H1 (cell line): ENCODE results near the gene IFNGR1. TPM values are rescaled to one million over a fixed set of nuclear protein-coding genes. Genes with fewer than 3 reads are reported as not detected.

ENCODE experiments used
- CTCF ChIA-PET: fragments of 300-600 bp; sonication (Branson Sonifier 250); formaldehyde crosslinking; loops from one replicate; lab custom pipeline; 2021; ENCODE audit not compliant: partially characterized antibody; lab: Charles Lee
- POLR2A ChIA-PET: fragments of 300-600 bp; sonication (Branson Sonifier 250); formaldehyde crosslinking; loops from one replicate; lab custom pipeline; 2021; ENCODE audit warnings: inconsistent platforms; ENCODE audit not compliant: partially characterized antibody; lab: Charles Lee
- DNase-seq, 2 experiments: peaks; one replicate each; pipeline versions ENCODE4 v3.0.0 to v3.0.0-alpha.2; 2010 to 2022; ENCODE audit warnings: low spot score in 2 of 2, low read depth in 1 of 2, mixed read lengths in 1 of 2
- FAIRE-seq: peaks from 2 replicates; lab custom pipeline; 2011; peaks lifted over from hg19 to GRCh38; lab: Jason Lieb, UNC
- H2AFZ ChIP-seq: 2 replicates; pipeline ENCODE4 v1.8.1; 2012; ENCODE audit warnings: low read length, inconsistent platforms
- H2AK5ac ChIP-seq: 2 replicates; pipeline ENCODE4 v1.6.1; 2013; ENCODE audit warnings: low read depth, low read length
- H2BK120ac ChIP-seq: replicated peaks from 2 replicates; pipeline ENCODE3; 2013; ENCODE audit warnings: low read depth, low read length, inconsistent platforms
- H2BK12ac ChIP-seq: 2 replicates; pipeline ENCODE4 v1.6.1; 2013; ENCODE audit warnings: low read depth, low read length
- H2BK15ac ChIP-seq: 2 replicates; pipeline ENCODE4 v1.6.1; 2013; ENCODE audit warnings: low read length
- H2BK20ac ChIP-seq: 2 replicates; pipeline ENCODE4 v1.6.1; 2013; ENCODE audit warnings: low read length
- H2BK5ac ChIP-seq: 2 replicates; pipeline ENCODE4 v1.6.1; 2013; ENCODE audit warnings: low read depth, low read length
- H3K14ac ChIP-seq: 2 replicates; pipeline ENCODE4 v1.6.1; 2013; ENCODE audit warnings: inconsistent platforms; ENCODE audit not compliant: insufficient read length
- H3K18ac ChIP-seq: 2 replicates; pipeline ENCODE4 v1.6.1; 2013; ENCODE audit warnings: low read length; ENCODE audit errors: extremely low read depth
- H3K23ac ChIP-seq: 2 replicates; pipeline ENCODE4 v1.6.1; 2013; ENCODE audit warnings: inconsistent platforms; ENCODE audit not compliant: insufficient read length
- H3K23me2 ChIP-seq: 2 replicates; pipeline ENCODE4 v1.6.1; 2013; ENCODE audit warnings: low read depth, low read length
- H3K27ac ChIP-seq: 2 replicates; pipeline ENCODE4 v1.6.1; 2011; ENCODE audit warnings: low read depth, low read length, inconsistent platforms
- H3K27me3 ChIP-seq, 4 experiments: replicated peaks in 1 of 4; 1 replicate in 1 of 4; 2 replicates in 3 of 4; pipeline versions ENCODE4 v1.6.1 to v1.8.1; 2011 to 2013; ENCODE audit warnings: low read length in 3 of 4, mild to moderate bottlenecking in 3 of 4, inconsistent platforms in 2 of 4, mixed read lengths in 2 of 4, moderate library complexity in 1 of 4; ENCODE audit not compliant: control insufficient read depth in 3 of 4, insufficient read depth in 3 of 4; ENCODE audit errors: extremely low read depth in 1 of 4
- H3K36me3 ChIP-seq, 4 experiments: 2 replicates each; pipeline versions ENCODE4 v1.6.1 to v1.8.1; 2011 to 2013; ENCODE audit warnings: mild to moderate bottlenecking in 4 of 4, low read length in 3 of 4, moderate library complexity in 2 of 4, control low read depth in 1 of 4, inconsistent platforms in 1 of 4; ENCODE audit not compliant: insufficient read depth in 4 of 4, control insufficient read depth in 2 of 4
- H3K4ac ChIP-seq: replicated peaks from 2 replicates; pipeline ENCODE3; 2013; ENCODE audit warnings: low read length, low read depth, mixed read lengths, inconsistent platforms; ENCODE audit not compliant: insufficient read length
- H3K4me1 ChIP-seq, 4 experiments: replicated peaks in 1 of 4; 1 replicate in 1 of 4; 2 replicates in 3 of 4; pipeline versions ENCODE4 v1.6.1 to v1.8.1; 2011 to 2013; ENCODE audit warnings: low read length in 3 of 4, inconsistent platforms in 2 of 4, mixed read lengths in 1 of 4; ENCODE audit not compliant: insufficient read depth in 4 of 4, control insufficient read depth in 3 of 4
- H3K4me2 ChIP-seq, 2 experiments: 2 replicates each; pipeline versions ENCODE4 v1.6.1 to v1.8.1; 2011 to 2013; ENCODE audit warnings: low read depth in 2 of 2, low read length in 2 of 2, control low read depth in 1 of 2, inconsistent platforms in 1 of 2, mild to moderate bottlenecking in 1 of 2; ENCODE audit not compliant: insufficient read depth in 1 of 2
- H3K4me3 ChIP-seq, 4 experiments: fragments of 200-600, 300-600 bp in 1 of 4; sonication (generic), shearing (Covaris generic), sonication (Bioruptor Twin) in 1 of 4; 2 replicates each; pipeline versions ENCODE4 v1.5.1 to v1.8.1; 2011 to 2016; ENCODE audit warnings: low read length in 4 of 4, low read depth in 3 of 4, control low read depth in 2 of 4, inconsistent platforms in 2 of 4, mild to moderate bottlenecking in 2 of 4, mixed read lengths in 1 of 4, moderate library complexity in 1 of 4; ENCODE audit not compliant: insufficient read depth in 2 of 4; ENCODE audit errors: extremely low read depth in 1 of 4
- H3K56ac ChIP-seq: replicated peaks from 2 replicates; pipeline ENCODE3; 2013; ENCODE audit warnings: low read depth, mild to moderate bottlenecking, mixed read lengths, low read length, inconsistent platforms; ENCODE audit not compliant: insufficient read length
- H3K79me1 ChIP-seq: 2 replicates; pipeline ENCODE4 v1.6.1; 2013; ENCODE audit warnings: low read depth, low read length, control low read depth
- H3K79me2 ChIP-seq, 2 experiments: 2 replicates each; pipeline versions ENCODE4 v1.6.1 to v1.8.1; 2012 to 2013; ENCODE audit warnings: low read length in 2 of 2, mild to moderate bottlenecking in 2 of 2, inconsistent platforms in 1 of 2; ENCODE audit not compliant: insufficient read depth in 2 of 2, control insufficient read depth in 1 of 2
- H3K9ac ChIP-seq, 4 experiments: replicated peaks in 1 of 4; 1 replicate in 1 of 4; 2 replicates in 3 of 4; pipeline versions ENCODE4 v1.6.1 to v1.8.1; 2011 to 2013; ENCODE audit warnings: low read depth in 3 of 4, low read length in 3 of 4, control low read depth in 2 of 4, mild to moderate bottlenecking in 2 of 4, moderate library complexity in 2 of 4, inconsistent platforms in 1 of 4; ENCODE audit errors: extremely low read depth in 1 of 4
- H3K9me3 ChIP-seq, 2 experiments: 2 replicates each; pipeline versions ENCODE4 v1.6.1 to v1.8.1; 2012 to 2013; ENCODE audit warnings: mild to moderate bottlenecking in 2 of 2, moderate library complexity in 2 of 2, control low read depth in 1 of 2, inconsistent platforms in 1 of 2, low read depth in 1 of 2, low read length in 1 of 2, mixed read lengths in 1 of 2; ENCODE audit not compliant: insufficient read depth in 2 of 2
- H4K20me1 ChIP-seq, 2 experiments: replicated peaks in 1 of 2; 2 replicates each; pipeline versions ENCODE3 to v1.8.1; 2011 to 2013; ENCODE audit warnings: inconsistent platforms in 2 of 2, low read length in 2 of 2, mild to moderate bottlenecking in 1 of 2; ENCODE audit not compliant: insufficient read depth in 2 of 2, control insufficient read depth in 1 of 2
- H4K5ac ChIP-seq: 2 replicates; pipeline ENCODE4 v1.6.1; 2013; ENCODE audit warnings: low read length, low read depth, mixed read lengths, inconsistent platforms; ENCODE audit not compliant: insufficient read length
- H4K8ac ChIP-seq: 2 replicates; pipeline ENCODE4 v1.8.0; 2013; ENCODE audit warnings: mild to moderate bottlenecking, moderate library complexity, low read length, inconsistent platforms; ENCODE audit not compliant: insufficient read depth; ENCODE audit errors: extremely low read depth
- H4K91ac ChIP-seq: replicated peaks from 2 replicates; pipeline ENCODE3; 2013; ENCODE audit warnings: low read length, mixed read lengths, inconsistent platforms; ENCODE audit not compliant: insufficient read length
- POLR2A ChIP-seq, 2 experiments: IDR thresholded peaks; 1 replicate in 1 of 2; 2 replicates in 1 of 2; pipeline ENCODE4 v1.6.1; 2011; ENCODE audit warnings: low read depth in 2 of 2, low read length in 2 of 2, mild to moderate bottlenecking in 2 of 2; ENCODE audit errors: control extremely low read depth in 1 of 2
- SP2 ChIP-seq: IDR thresholded peaks from 2 replicates; pipeline ENCODE4 v1.6.1; 2012; ENCODE audit warnings: mild to moderate bottlenecking, low read length, inconsistent platforms
- WGBS, 2 experiments: shearing (Covaris generic) in 1 of 2; methylation state at CpG; one replicate each; pipeline versions ENCODE4 v1.1.6 to v1.1.7; 2013 to 2015; ENCODE audit warnings: low lambda C conversion rate in 2 of 2, mixed read lengths in 2 of 2, inconsistent platforms in 1 of 2, low coverage in 1 of 2, missing lambda C conversion rate in 1 of 2; ENCODE audit not compliant: insufficient replicate concordance in 2 of 2, insufficient coverage in 1 of 2, insufficient read length in 1 of 2; ENCODE audit errors: extremely low coverage in 1 of 2, missing lambda C conversion rate in 1 of 2; 5-methylcytosine and 5-hydroxymethylcytosine counted together
- polyA plus RNA-seq, 7 experiments: library from polyadenylated mRNA; depleted of rRNA in 3 of 7; stranded (reverse) in 5 of 7; unstranded in 2 of 7; fragments of >200 nt in 5 of 7; fragments of 200-250 nt in 2 of 7; gene quantifications; 1 replicate in 5 of 7; 2 replicates in 1 of 7; 4 replicates in 1 of 7; pipeline versions ENCODE4 v1.2.1 to v1.2.3, GENCODE V29; 2011 to 2013; ENCODE audit warnings: missing spikeins in 2 of 7, mixed read lengths in 2 of 7
- total RNA-seq: library from RNA; stranded (reverse); fragmentation: NEBNext Ultra II Directional; extraction: Animal tissue kit (Norgen Biotek cat#: 25700); gene quantifications from 2 replicates; pipeline ENCODE4 v1.2.1, GENCODE V29; 2021

IFNGR1 gene
- total and polyA plus RNA-seq, 2 of the 8 experiments (the other 6 are each of a cell fraction or from before 2014, with no cell fraction given) = 9.7 to 20.9 TPM

DNA sequence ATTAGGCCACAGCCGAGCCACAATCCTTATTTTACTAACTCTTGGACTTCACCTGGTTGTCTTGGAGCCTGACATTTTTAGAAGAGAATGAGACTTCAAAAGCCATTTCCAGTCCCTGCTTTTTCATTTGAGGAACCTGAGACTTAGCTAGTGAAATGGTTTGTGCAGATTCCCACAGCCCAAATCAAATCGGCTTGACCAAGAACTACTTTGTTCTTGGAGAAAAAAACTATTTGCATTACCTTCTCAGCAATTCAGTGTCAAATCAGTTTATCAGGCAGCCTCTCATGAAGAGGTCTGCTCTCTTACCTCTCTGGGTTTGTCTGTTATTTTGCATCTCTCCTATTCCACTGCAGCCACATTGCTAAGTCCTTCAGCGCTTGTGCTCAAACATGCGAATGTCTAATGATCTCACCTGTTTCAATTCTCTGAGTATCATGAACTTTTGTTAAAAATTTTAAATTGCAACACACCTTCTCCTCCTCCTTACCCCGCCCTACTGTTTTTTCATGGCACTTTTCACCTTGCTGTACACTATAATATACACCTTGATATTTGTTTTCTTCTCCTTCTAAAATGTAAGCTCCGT is 573 bp upstream of the IFNGR1 start:
- FAIRE-seq (no peak), DNase-seq (no peak)
- TF ChIP-seq POLR2A (IDR thresholded peaks at IDR 0.05; ENCODE audit: control extremely low read depth in 1 of 2, low read depth in 2 of 2, low read length in 2 of 2) = peak in 1 of 2 experiments; percentile 6; a peak in 1 of 3 replicates
- TF ChIP-seq SP2 = no peak
- H2AK5ac ChIP-seq = no peak overlapping the region
- H3K4me1 ChIP-seq = peaks cover 5 to 9% (median 7%) of the 10 kb centered on the region in 4 experiments; a peak in 6 of 7 replicates
- 0 out of 2 replicates have a peak overlapping the region, but pooled peaks have one; percentile 34 for H2BK20ac ChIP-seq
- H3K79me2 ChIP-seq = peaks cover 16 to 42% of the 10 kb centered on the region in 2 experiments
- ChIA-PET CTCF (interaction anchor here (1.1 to 1.3 kb wide), 2 partner anchors 151 to 370 kb away, joined by 3 read pairs; no protein-coding TSS in a partner anchor), POLR2A (no interaction called here)
- H3K14ac ChIP-seq = no peak overlapping the region
- H3K79me1 ChIP-seq = peaks cover 14% of the 10 kb centered on the region
- H4K8ac ChIP-seq = no peak overlapping the region
- H2BK5ac ChIP-seq = no peak overlapping the region
- H3K36me3 ChIP-seq = no peaks in the 10 kb centered on the region
- no peaks in the 10 kb centered on the region for H3K27me3 ChIP-seq
- H4K20me1 ChIP-seq = peaks cover 2 to 7% of the 10 kb centered on the region in 2 experiments
- H3K18ac ChIP-seq = peak overlapping the region; percentile 53; the same call in 1 of the 2 replicates
- no peak overlapping the region for H4K91ac ChIP-seq
- peak overlapping the region; percentile 94 for H2AFZ ChIP-seq
- H3K4me2 ChIP-seq = peak overlapping the region; percentile 83 to 99
- peak overlapping the region; percentile 6 for H4K5ac ChIP-seq
- no peak overlapping the region for H2BK120ac ChIP-seq
- no peak overlapping the region for H3K27ac ChIP-seq
- no peak overlapping the region for H2BK12ac ChIP-seq
- H3K9me3 ChIP-seq = no peaks in the 10 kb centered on the region
- WGBS, 2 experiments = 73% methylated on average over 6 of the region's 6 CpGs; no CpG with 5 or more reads in 1 of the 2 experiments
- peak overlapping the region in 2 of 4 experiments; percentile 33 to 82; a peak in 2 of 7 replicates for H3K9ac ChIP-seq
- no peak overlapping the region for H3K23ac ChIP-seq
- H3K56ac ChIP-seq = no peak overlapping the region
- peak overlapping the region; percentile 19 for H3K4ac ChIP-seq
- no peak overlapping the region for H2BK15ac ChIP-seq
- H3K4me3 ChIP-seq = peak overlapping the region; percentile 81 to 91 (median 87); a peak in 7 of 8 replicates
- H3K23me2 ChIP-seq = 0 out of 2 replicates have a peak, but pooled peaks cover 3% of the 10 kb centered on the region
